ENCODE data around the gene TMEM200C.
"Not testable (repeated sequence)": the region's sequence is repeated elsewhere in the genome, so short reads cannot be mapped to it uniquely, and the experiment has no call there.

TMEM200C gene

DNA sequence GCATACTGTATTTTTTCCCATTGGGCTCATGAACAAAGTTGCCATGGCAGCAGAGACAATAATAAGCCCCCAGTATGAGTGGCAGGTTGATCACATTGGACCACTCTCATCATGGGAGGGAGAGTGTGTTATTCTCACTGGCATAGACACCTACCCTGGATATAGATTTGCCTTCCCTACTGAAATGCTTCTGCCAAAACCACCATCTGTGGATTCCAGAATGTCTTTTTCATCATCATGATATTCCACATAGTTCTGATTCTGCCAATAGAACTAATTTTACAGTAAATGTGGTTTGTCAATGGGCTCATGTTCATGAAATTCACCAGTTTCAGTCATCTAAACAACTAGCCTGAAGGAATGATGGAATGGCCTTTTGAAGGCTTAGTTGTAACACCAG lies 18.4 kb downstream of the TMEM200C start:
- DNase-seq (no peak), ATAC-seq (replicated peaks) (no peak)
- Mint-ChIP-seq H3K27me3 (peaks cover 4 to 20% of the 10 kb centered on the region in 2 donors), H3K27ac (no peak overlapping the region), H3K9me3 (no peaks in the 10 kb centered on the region), H3K4me1 (no peaks in the 10 kb centered on the region), H3K36me3 (no peaks in the 10 kb centered on the region), H3K4me3 (no peak overlapping the region)

DNA sequence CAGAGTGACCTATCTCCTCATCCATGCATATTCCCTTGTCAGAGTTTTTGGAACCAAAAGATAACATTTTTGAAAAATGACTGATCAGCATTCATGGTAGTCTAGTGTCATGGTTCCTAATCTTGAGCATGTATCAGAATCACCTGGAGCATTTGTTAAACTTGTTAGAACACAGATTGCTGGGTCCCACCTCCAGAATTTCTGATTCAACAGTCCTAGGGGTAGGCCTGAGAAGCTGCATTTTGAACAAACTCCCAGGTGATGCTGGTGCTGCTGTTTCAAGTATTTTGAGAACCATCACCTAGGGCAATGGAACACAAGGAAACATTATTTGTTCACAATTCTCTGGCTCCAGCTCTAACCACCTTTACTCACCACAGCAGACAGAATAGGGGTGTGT lies 21.0 kb downstream of the TMEM200C start:
- H3K27me3 Mint-ChIP-seq: peaks cover 4 to 16% of the 10 kb centered on the region in 2 donors
- no peak for DNase-seq
- no peaks in the 10 kb centered on the region for H3K9me3 Mint-ChIP-seq
- no peak overlapping the region for H3K4me3 Mint-ChIP-seq
- H3K4me1 Mint-ChIP-seq: no peaks in the 10 kb centered on the region
- no peak overlapping the region for H3K27ac Mint-ChIP-seq
- H3K36me3 Mint-ChIP-seq: no peaks in the 10 kb centered on the region
- ATAC-seq (replicated peaks): no peak

DNA sequence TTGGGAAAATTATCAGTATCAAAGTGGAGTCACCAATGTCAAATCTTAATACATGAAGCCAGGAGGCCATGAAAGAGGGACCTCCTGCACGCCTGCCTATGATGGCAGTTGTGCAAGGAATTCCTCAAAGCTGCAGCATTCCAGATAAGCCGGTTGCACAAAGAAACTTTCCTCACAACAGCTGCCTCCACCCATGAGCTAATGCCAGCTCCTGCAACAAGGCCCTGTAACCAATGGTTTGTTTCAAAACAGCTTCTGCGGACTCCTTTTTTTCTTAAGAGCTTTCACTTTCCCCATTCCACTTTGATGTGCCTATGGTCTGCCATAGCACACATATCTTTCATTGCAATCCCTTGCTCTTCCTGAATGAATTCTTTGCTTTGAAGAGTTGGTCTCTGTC lies 22.4 kb downstream of the TMEM200C start:
- Mint-ChIP-seq H3K27me3 (peaks cover 0 to 5% of the 10 kb centered on the region in 2 donors), H3K4me1 (no peaks in the 10 kb centered on the region), H3K9me3 (no peaks in the 10 kb centered on the region), H3K4me3 (no peak overlapping the region), H3K27ac (no peak overlapping the region), H3K36me3 (no peaks in the 10 kb centered on the region)
- DNase-seq (no peak), ATAC-seq (replicated peaks) (no peak)

DNA sequence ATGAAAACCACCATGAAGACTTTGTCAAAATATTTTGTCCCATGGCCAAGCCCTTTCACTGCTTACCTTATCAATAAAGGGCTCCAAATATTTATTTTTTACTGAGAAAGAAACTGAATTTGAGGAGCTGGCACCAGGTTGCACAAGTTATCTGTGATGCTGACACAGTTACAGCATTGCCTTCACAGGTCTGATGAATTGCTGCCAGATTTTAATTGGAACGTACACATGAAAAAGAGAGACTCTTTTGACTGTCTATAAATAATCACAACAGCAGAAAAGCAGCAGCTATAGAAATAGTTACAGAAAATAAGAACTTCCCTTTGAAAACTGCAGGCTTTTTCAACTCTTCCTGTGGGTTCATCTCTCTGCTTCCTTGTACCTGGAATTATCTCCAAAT lies 23.9 kb downstream of the TMEM200C start:
- ATAC-seq (replicated peaks) (no peak), DNase-seq (no peak)
- H3K27me3 Mint-ChIP-seq: peaks cover 0 to 5% of the 10 kb centered on the region in 2 donors
- no peaks in the 10 kb centered on the region for H3K36me3 Mint-ChIP-seq
- no peaks in the 10 kb centered on the region for H3K4me1 Mint-ChIP-seq
- H3K9me3 Mint-ChIP-seq: no peaks in the 10 kb centered on the region
- H3K27ac Mint-ChIP-seq: no peak overlapping the region
- H3K4me3 Mint-ChIP-seq: no peak overlapping the region

DNA sequence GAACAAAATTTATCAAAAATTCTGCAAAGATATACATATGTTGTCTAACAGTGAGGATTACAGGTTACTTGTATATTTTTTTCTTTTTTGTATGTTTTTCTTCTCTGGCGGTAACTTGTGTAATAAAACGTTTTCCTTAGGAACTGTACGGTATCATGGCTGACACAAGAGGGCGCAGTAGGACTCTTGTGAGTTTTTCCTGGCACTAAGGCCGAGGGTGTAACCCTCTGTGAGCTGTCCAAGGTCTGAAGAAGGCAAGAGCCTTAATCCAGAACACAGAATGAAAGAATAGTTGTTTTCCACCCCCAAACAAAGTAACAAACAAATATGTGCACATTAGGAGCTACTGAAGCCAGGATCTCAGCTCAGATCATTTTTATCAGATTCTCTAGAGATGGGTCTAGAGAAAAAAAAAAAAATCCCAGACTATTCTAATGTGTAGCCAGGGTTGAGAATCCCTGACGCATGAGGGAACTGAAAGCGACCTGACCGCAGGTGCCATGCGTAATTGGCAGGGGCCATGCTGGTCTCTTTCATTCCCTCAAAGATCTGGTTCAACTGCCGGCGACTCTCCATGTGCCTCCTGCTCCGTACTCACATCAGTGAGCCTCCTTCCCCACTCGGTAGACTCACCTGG lies 27.0 kb downstream of the TMEM200C start:
- no peaks in the 10 kb centered on the region for H3K36me3 Mint-ChIP-seq
- peaks cover 0 to 5% of the 10 kb centered on the region in 2 donors for H3K27me3 Mint-ChIP-seq
- ATAC-seq (replicated peaks) (peak; percentile 79 to 84), DNase-seq (peak; percentile 18)
- no peak overlapping the region for H3K27ac Mint-ChIP-seq
- no peaks in the 10 kb centered on the region for H3K4me1 Mint-ChIP-seq
- no peak overlapping the region for H3K4me3 Mint-ChIP-seq
- peaks cover 0 to 1% of the 10 kb centered on the region in 2 donors for H3K9me3 Mint-ChIP-seq

DNA sequence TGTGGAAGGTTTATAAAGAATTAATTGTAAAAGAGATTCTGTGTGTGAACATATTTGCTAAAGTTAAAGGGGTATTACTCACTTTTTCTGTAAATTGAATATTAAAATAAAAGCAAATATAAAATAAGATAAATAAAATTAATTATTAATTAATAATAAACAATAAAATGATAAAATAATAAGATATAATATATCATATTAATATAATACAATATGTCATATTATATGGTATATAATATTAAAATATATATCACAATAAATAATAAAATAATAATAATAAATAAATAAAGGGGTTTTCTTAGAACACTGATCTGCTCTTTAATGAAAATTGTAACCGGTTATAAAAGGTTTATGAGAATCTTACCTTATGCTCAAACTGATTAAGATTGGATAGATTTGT lies 29.8 kb downstream of the TMEM200C start:
- peaks cover 0 to 3% of the 10 kb centered on the region in 2 donors for H3K36me3 Mint-ChIP-seq
- DNase-seq (no peak), ATAC-seq (replicated peaks) (no peak)
- H3K27ac Mint-ChIP-seq: no peak overlapping the region
- H3K27me3 Mint-ChIP-seq: peaks cover 0 to 6% of the 10 kb centered on the region in 2 donors
- no peaks in the 10 kb centered on the region for H3K4me1 Mint-ChIP-seq
- peaks cover 8 to 10% of the 10 kb centered on the region in 2 donors for H3K9me3 Mint-ChIP-seq
- H3K4me3 Mint-ChIP-seq: no peak overlapping the region

DNA sequence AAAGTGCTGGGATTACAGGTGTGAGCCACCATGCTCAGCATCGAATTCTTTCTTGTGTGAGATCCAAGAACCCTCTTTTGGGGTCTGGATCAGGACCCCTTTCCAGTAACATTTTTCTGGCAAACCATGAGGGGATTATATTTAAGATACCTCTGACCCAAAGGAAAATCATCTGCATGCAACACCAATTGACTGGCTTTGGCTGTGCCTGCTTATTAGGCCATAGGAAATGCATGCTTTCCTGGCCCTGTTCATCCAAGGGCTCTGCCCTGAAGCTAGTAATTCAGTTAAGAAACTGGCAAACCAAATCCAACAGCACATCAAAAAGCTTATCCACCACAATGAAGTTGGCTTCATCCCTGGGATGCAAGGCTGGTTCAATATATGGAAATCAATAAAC lies 33.2 kb downstream of the TMEM200C start:
- not testable (repeated sequence) for H3K27ac Mint-ChIP-seq; H3K27me3 Mint-ChIP-seq; H3K36me3 Mint-ChIP-seq; DNase-seq; H3K4me3 Mint-ChIP-seq; ATAC-seq (replicated peaks); H3K4me1 Mint-ChIP-seq
- peaks cover 10 to 11% of the 10 kb centered on the region in 2 donors for H3K9me3 Mint-ChIP-seq

DNA sequence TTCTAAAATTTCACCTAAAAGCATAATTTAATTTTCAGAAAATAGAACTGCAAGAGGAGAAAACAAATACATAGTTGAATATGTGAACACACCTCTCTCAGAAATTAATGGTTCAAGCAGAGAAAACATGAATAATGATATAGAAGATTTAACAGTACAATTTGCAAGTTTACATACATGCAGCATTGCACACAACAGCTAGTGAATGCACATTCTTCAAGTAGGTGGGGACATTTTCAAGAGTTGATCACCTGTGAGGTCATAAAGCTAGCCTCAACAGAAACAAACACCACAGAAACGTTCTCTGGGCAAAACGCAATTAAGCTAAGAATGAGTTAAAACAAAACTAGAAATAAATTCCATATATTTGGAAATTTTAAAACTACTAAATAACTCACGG lies 38.1 kb downstream of the TMEM200C start:
- ATAC-seq (replicated peaks) (no peak), DNase-seq (no peak)
- Mint-ChIP-seq H3K36me3 (no peaks in the 10 kb centered on the region), H3K9me3 (peaks cover 0 to 9% of the 10 kb centered on the region in 2 donors), H3K27ac (no peak overlapping the region), H3K4me1 (no peaks in the 10 kb centered on the region), H3K4me3 (no peak overlapping the region), H3K27me3 (peaks cover 0 to 21% of the 10 kb centered on the region in 2 donors)

DNA sequence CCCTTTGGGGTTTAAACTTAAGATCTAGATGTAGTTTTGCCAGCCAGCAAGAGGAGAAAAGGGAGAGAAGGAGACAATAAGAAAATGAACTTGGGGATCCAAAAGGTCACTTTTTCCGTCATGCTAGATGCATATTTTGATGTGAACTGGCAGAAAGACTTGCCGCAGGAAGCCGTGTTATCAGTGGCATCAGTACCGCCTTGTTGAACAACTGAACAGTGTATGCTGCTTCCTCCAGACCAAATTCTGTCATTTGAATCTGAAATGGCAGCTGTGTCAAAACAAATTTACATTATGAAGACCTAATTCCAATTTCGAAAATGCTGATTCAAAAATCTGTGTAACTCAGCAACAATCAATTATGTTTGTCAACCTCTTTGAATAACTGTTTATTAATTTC lies 42.1 kb downstream of the TMEM200C start:
- Mint-ChIP-seq H3K9me3 (no peaks in the 10 kb centered on the region), H3K4me3 (no peak overlapping the region), H3K27me3 (peaks cover 0 to 15% of the 10 kb centered on the region in 2 donors), H3K27ac (no peak overlapping the region), H3K36me3 (no peaks in the 10 kb centered on the region), H3K4me1 (no peaks in the 10 kb centered on the region)
- ATAC-seq (replicated peaks) (no peak), DNase-seq (no peak)

DNA sequence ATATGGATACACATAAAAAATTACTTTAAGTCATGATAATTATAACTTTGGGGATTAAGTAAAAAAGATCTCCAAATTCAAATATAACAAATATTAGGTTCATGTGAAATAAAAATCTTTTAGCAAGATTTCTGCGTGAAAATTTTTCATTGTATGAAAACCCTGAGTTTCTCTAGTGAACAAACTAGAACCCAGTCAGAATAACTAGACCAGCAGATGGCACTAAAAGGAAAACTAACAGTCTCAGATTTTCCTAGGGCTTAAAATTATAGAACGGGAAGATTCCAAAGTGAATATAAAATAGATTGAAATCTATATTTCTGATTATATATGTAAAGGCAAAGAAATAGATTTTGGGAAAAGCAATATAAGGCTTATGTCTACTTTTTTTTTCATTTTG lies 43.3 kb downstream of the TMEM200C start:
- Mint-ChIP-seq H3K9me3 (no peaks in the 10 kb centered on the region), H3K27ac (no peak overlapping the region), H3K36me3 (no peaks in the 10 kb centered on the region), H3K4me1 (no peaks in the 10 kb centered on the region), H3K4me3 (no peak overlapping the region), H3K27me3 (peaks cover 4 to 15% of the 10 kb centered on the region in 2 donors)
- no peak for DNase-seq
- no peak for ATAC-seq (replicated peaks)

DNA sequence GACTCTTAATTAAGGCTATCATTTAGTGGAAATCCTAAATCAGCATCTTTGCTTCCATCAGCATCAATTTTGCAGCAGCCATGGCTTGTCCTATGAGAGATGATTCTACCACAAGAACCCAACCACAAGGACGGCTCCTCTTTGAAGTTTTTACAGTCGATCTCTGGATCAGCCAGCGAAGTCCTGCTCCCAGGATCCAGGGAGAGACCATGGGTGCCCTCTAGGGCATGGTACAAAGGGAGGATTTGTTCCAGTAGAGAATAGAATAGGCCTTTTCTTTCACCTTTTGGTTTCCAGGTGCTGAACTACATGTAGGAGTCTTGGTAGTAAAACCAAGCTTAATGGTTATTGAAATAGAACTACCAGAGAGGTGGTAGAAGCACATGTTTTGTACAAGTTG lies 52.7 kb downstream of the TMEM200C start:
- Mint-ChIP-seq H3K9me3 (no peaks in the 10 kb centered on the region), H3K4me1 (no peaks in the 10 kb centered on the region), H3K36me3 (no peaks in the 10 kb centered on the region), H3K4me3 (no peak overlapping the region), H3K27ac (no peak overlapping the region), H3K27me3 (peaks cover 5 to 7% of the 10 kb centered on the region in 2 donors)
- DNase-seq: no peak
- ATAC-seq (replicated peaks): no peak

DNA sequence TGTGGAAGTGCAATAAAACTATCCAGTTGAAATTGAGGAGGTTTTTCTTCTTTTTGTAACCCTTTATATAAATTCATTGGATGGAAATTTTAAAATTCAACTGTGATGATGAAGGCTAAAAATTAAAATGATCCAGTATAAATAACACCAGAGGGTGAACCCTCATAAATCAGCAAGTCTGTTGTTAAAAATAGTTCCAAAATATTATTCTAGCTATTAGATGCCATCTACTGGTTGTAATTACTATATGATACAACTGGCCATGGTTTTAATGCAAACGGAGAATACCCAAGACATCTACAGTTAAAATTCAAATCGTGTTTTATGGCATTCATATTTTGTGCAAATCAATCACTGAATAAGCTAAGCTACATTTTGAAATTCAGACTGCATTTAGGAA lies 53.8 kb downstream of the TMEM200C start:
- DNase-seq: no peak
- H3K27ac Mint-ChIP-seq: no peak overlapping the region
- no peaks in the 10 kb centered on the region for H3K9me3 Mint-ChIP-seq
- H3K27me3 Mint-ChIP-seq: peaks cover 5 to 6% of the 10 kb centered on the region in 2 donors
- H3K36me3 Mint-ChIP-seq: no peaks in the 10 kb centered on the region
- no peaks in the 10 kb centered on the region for H3K4me1 Mint-ChIP-seq
- no peak for ATAC-seq (replicated peaks)
- H3K4me3 Mint-ChIP-seq: no peak overlapping the region

DNA sequence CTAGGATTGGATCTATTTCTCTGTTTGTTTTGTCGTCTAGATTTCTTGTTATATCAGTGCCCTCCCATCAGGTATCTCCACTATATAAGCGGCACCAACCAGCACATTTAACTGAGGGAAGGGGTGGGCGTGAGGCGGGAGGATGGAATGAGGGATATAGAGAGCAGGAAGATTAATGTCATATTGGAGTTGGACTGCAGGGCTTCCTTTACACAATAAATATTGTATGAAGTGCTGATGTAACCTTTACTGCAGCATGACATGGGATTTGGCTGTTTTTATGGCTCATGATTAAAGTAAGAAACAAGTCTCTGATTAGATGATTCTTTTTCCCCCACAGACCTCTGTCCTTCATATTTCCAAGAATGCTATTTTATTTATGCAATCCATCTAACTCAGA lies 54.8 kb downstream of the TMEM200C start:
- Mint-ChIP-seq H3K27ac (no peak overlapping the region), H3K4me3 (no peak overlapping the region), H3K36me3 (no peaks in the 10 kb centered on the region), H3K4me1 (no peaks in the 10 kb centered on the region), H3K27me3 (peaks cover 0 to 5% of the 10 kb centered on the region in 2 donors), H3K9me3 (no peaks in the 10 kb centered on the region)
- DNase-seq (no peak), ATAC-seq (replicated peaks) (no peak)

DNA sequence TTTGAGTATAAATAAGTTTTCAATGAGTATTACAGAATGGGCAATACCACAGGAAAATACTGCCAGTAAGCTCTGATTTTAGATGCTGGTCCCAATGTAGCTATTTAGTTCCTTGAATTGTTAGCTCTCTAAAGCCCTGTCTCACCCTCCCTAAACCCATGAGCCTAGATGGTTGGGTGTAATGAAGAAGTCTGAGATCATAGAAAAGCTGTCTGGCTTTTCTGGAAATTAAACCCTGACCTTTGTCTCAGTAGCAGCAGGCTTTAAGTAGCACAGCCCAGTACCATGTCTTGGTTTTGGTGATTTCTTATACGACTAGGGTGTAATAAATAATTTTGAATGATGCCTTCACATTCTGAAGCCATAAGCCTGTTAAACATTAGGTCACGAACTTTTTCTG lies 55.3 kb downstream of the TMEM200C start:
- Mint-ChIP-seq H3K9me3 (no peaks in the 10 kb centered on the region), H3K4me3 (no peak overlapping the region), H3K36me3 (no peaks in the 10 kb centered on the region), H3K27ac (no peak overlapping the region), H3K4me1 (no peaks in the 10 kb centered on the region), H3K27me3 (peaks cover 0 to 5% of the 10 kb centered on the region in 2 donors)
- no peak for ATAC-seq (replicated peaks)
- DNase-seq: no peak

DNA sequence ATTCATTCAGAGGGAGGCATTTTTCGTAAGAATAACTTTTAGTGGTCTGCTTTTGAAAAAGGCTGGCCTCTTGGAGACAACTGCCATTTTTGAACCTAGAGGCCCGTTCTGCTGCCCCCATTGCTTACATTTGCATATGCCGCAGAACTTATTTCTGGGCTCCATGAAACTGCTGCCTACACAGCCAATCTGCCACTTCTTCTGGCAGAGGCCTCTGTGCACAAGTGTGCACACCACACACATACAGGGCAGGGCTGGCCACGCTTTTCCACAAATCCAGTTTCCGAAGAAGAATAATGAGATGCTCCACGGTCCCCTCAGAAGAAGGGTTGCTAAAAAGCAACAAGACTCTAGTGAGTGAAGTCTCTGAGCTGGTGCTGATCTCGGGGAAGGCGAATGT lies 56.2 kb downstream of the TMEM200C start:
- Mint-ChIP-seq H3K27me3 (peaks cover 0 to 5% of the 10 kb centered on the region in 2 donors), H3K36me3 (no peaks in the 10 kb centered on the region), H3K27ac (no peak overlapping the region), H3K9me3 (no peaks in the 10 kb centered on the region), H3K4me1 (no peaks in the 10 kb centered on the region), H3K4me3 (no peak overlapping the region)
- no peak for DNase-seq
- no peak for ATAC-seq (replicated peaks)
